ENCODE data around the gene CRB2. TPM values are rescaled to one million over a fixed set of nuclear protein-coding genes. Genes with fewer than 3 reads are reported as not detected.

Gene CRB2
- total RNA-seq, 1 donor from 2014 or later: not detected

GRCh38 chr9:123382653-123383511 is 26.9 kb downstream of the CRB2 start:
- intact Hi-C loops (cut with micrococcal nuclease): no loop called here
- DNase-seq: no peak

GRCh38 chr9:123383512-123384170 is 27.6 kb downstream of the CRB2 start:
- Histone ChIP-seq H3K4me1 (no peaks in the 10 kb centered on the region), H3K4me3 (no peak overlapping the region), H3K27me3 (ENCODE audit: low read depth) (no peaks in the 10 kb centered on the region), H3K36me3 (peaks cover 17% of the 10 kb centered on the region), H3K9me3 (replicated peaks) (no peaks in the 10 kb centered on the region), H3K27ac (replicated peaks) (no peak overlapping the region)
- TF ChIP-seq CTCF (IDR thresholded peaks at IDR 0.05; ENCODE audit: borderline replicate concordance): no peak
- DNase-seq: no peak
- intact Hi-C loops (cut with micrococcal nuclease): no loop called here

More at GRCh38 chr9:123382653-123383511, 26.9 kb downstream of the CRB2 start:
- Histone ChIP-seq H3K4me1 (no peaks in the 10 kb centered on the region), H3K4me3 (no peak overlapping the region), H3K27me3 (ENCODE audit: low read depth) (no peaks in the 10 kb centered on the region), H3K9me3 (replicated peaks) (no peaks in the 10 kb centered on the region), H3K36me3 (peaks cover 17% of the 10 kb centered on the region), H3K27ac (replicated peaks) (no peak overlapping the region)
- TF ChIP-seq CTCF (IDR thresholded peaks at IDR 0.05; ENCODE audit: borderline replicate concordance): no peak

GRCh38 chr9:123387686-123388085 is 31.7 kb downstream of the CRB2 start:
- DNase-seq: no peak
- intact Hi-C loops (cut with micrococcal nuclease): no loop called here
- H3K9me3 ChIP-seq (replicated peaks): peaks cover under 1% of the 10 kb centered on the region

GRCh38 chr9:123389070-123389469 is 33.1 kb downstream of the CRB2 start:
- H3K9me3 ChIP-seq (replicated peaks): peaks cover 8% of the 10 kb centered on the region
- no peaks in the 10 kb centered on the region for H3K36me3 ChIP-seq
- no peak for DNase-seq
- intact Hi-C loops (cut with micrococcal nuclease): no loop called here
- H3K4me1 ChIP-seq: no peaks in the 10 kb centered on the region
- H3K27me3 ChIP-seq (ENCODE audit: low read depth): no peaks in the 10 kb centered on the region
- no peak overlapping the region for H3K4me3 ChIP-seq
- no peak for TF ChIP-seq CTCF (IDR thresholded peaks at IDR 0.05; ENCODE audit: borderline replicate concordance)
- H3K27ac ChIP-seq (replicated peaks): no peak overlapping the region

More at GRCh38 chr9:123387686-123388085, 31.7 kb downstream of the CRB2 start:
- Histone ChIP-seq H3K36me3 (peaks cover 9% of the 10 kb centered on the region), H3K27me3 (ENCODE audit: low read depth) (no peaks in the 10 kb centered on the region), H3K27ac (replicated peaks) (no peak overlapping the region), H3K4me1 (no peaks in the 10 kb centered on the region), H3K4me3 (no peak overlapping the region)
- TF ChIP-seq CTCF (IDR thresholded peaks at IDR 0.05; ENCODE audit: borderline replicate concordance): no peak

- Histone ChIP-seq H3K9me3 (replicated peaks) (peaks cover 8% of the 10 kb centered on the region), H3K4me1 (no peaks in the 10 kb centered on the region), H3K36me3 (no peaks in the 10 kb centered on the region), H3K27me3 (ENCODE audit: low read depth) (no peaks in the 10 kb centered on the region), H3K4me3 (no peak overlapping the region), H3K27ac (replicated peaks) (no peak overlapping the region)
- no peak for TF ChIP-seq CTCF (IDR thresholded peaks at IDR 0.05; ENCODE audit: borderline replicate concordance)
- DNase-seq: no peak
- intact Hi-C loops (cut with micrococcal nuclease): no loop called here
Observed at GRCh38 chr9:123389698-123390097, 33.7 kb downstream of the CRB2 start.

Measured in left ventricle myocardium inferior (tissue), 1 donor.